CD4-positive, CD25-positive, alpha-beta regulatory T cell (primary cell): ENCODE measurements around the gene TREML1. TPM values are rescaled to one million over a fixed set of nuclear protein-coding genes. Genes with fewer than 3 reads are reported as not detected.
A peak's percentile ranks its signal among the peaks of the same experiment; 100 is the strongest.

Experiments used
- ATAC-seq, 2 donors: fragments of 150-1000 bp; cut with Tn5 transposase; one replicate each; pipeline ENCODE4 v1.10.0; 2021; ENCODE audit warnings: low read depth in 2 of 2, moderate number of reproducible peaks in 2 of 2, moderate library complexity in 1 of 2
- DNase-seq, 3 donors: peaks; one replicate each; pipeline versions ENCODE4 v3.0.0 to v3.0.0-alpha.2; 2012 to 2022; ENCODE audit warnings: mixed read lengths in 1 of 3
- H3K27ac ChIP-seq: one replicate; pipeline ENCODE4 v1.7.0; 2013; ENCODE audit warnings: mild to moderate bottlenecking, low read length; ENCODE audit not compliant: insufficient read depth, poor library complexity, severe bottlenecking
- H3K27me3 ChIP-seq: one replicate; pipeline ENCODE4 v1.7.0; 2013; ENCODE audit warnings: low read length; ENCODE audit not compliant: control insufficient read depth, insufficient read depth
- H3K36me3 ChIP-seq: one replicate; pipeline ENCODE4 v1.7.0; 2013; ENCODE audit warnings: mild to moderate bottlenecking, low read length, moderate library complexity; ENCODE audit not compliant: control insufficient read depth, insufficient read depth
- H3K4me1 ChIP-seq: 2 replicates; pipeline ENCODE4 v1.7.0; 2013; ENCODE audit warnings: mild to moderate bottlenecking, low read length; ENCODE audit not compliant: insufficient read depth, control insufficient read depth, poor library complexity, severe bottlenecking
- H3K4me3 ChIP-seq: one replicate; pipeline ENCODE4 v1.7.0; 2013; ENCODE audit warnings: low read depth, mild to moderate bottlenecking, low read length, moderate library complexity
- H3K9me3 ChIP-seq, 2 experiments: 1 replicate in 1 of 2; 2 replicates in 1 of 2; pipeline ENCODE4 v1.7.0; 2013; ENCODE audit warnings: low read length in 2 of 2, mild to moderate bottlenecking in 1 of 2, moderate library complexity in 1 of 2; ENCODE audit not compliant: control insufficient read depth in 2 of 2
- H3K27ac Mint-ChIP-seq, 3 donors: one replicate each; pipeline ENCODE4 v1.8.0; 2020 to 2022; ENCODE audit warnings: mild to moderate bottlenecking in 3 of 3, mixed read lengths in 3 of 3, moderate library complexity in 2 of 3
- H3K27me3 Mint-ChIP-seq: one replicate; pipeline ENCODE4 v1.8.0; 2022; ENCODE audit warnings: mild to moderate bottlenecking, mixed read lengths
- H3K36me3 Mint-ChIP-seq: one replicate; pipeline ENCODE4 v1.8.0; 2020; ENCODE audit warnings: mixed read lengths
- H3K4me1 Mint-ChIP-seq, 4 donors: one replicate each; pipeline ENCODE4 v1.8.0; 2020 to 2022; ENCODE audit warnings: mixed read lengths in 4 of 4, mild to moderate bottlenecking in 1 of 4
- H3K4me3 Mint-ChIP-seq, 4 donors: one replicate each; pipeline ENCODE4 v1.8.0; 2020 to 2022; ENCODE audit warnings: mild to moderate bottlenecking in 4 of 4, mixed read lengths in 4 of 4, moderate library complexity in 3 of 4
- H3K9me3 Mint-ChIP-seq, 7 donors: one replicate each; pipeline ENCODE4 v1.8.0; 2020 to 2022; ENCODE audit warnings: mixed read lengths in 7 of 7, mild to moderate bottlenecking in 3 of 7, moderate library complexity in 2 of 7
- polyA plus RNA-seq, 4 donors: library from polyadenylated mRNA; unstranded; fragments of 300-500 nt; fragmentation: Illumina TruSeq; gene quantifications; one replicate each; pipeline ENCODE4 v1.2.3, GENCODE V29; 2021
- total RNA-seq: library from RNA; stranded (reverse); gene quantifications from one replicate; pipeline ENCODE4 v1.2.3, GENCODE V29; 2022

The TREML1 gene
- total and polyA plus RNA-seq, 5 donors from 2014 or later = 4.8 TPM; not detected in 4

GRCh38 chr6:41177287-41177686 lies 23.1 kb upstream of the TREML1 start:
- Mint-ChIP-seq H3K4me3 (no peak overlapping the region), H3K9me3 (no peaks in the 10 kb centered on the region)

GRCh38 chr6:41176189-41176588 lies 22.0 kb upstream of the TREML1 start:
- Histone ChIP-seq H3K4me1 (no peaks in the 10 kb centered on the region), H3K36me3 (no peaks in the 10 kb centered on the region), H3K27ac (no peak overlapping the region), H3K27me3 (peaks cover 4% of the 10 kb centered on the region), H3K9me3 (no peaks in the 10 kb centered on the region), H3K4me3 (no peak overlapping the region)
- Mint-ChIP-seq H3K27me3 (peaks cover 7% of the 10 kb centered on the region), H3K4me1 (peaks cover 0 to 2% (median 0%) of the 10 kb centered on the region in 4 donors), H3K27ac (no peak overlapping the region), H3K4me3 (no peak overlapping the region), H3K9me3 (no peaks in the 10 kb centered on the region), H3K36me3 (no peaks in the 10 kb centered on the region)
- DNase-seq = no peak
- no peak for ATAC-seq

More at GRCh38 chr6:41177287-41177686, 23.1 kb upstream of the TREML1 start:
- no peak overlapping the region for H3K27ac Mint-ChIP-seq
- peaks cover 7% of the 10 kb centered on the region for H3K27me3 Mint-ChIP-seq
- Histone ChIP-seq H3K27me3 (peaks cover 4% of the 10 kb centered on the region), H3K4me3 (no peak overlapping the region), H3K9me3 (no peaks in the 10 kb centered on the region), H3K27ac (no peak overlapping the region), H3K36me3 (no peaks in the 10 kb centered on the region), H3K4me1 (peaks cover 5% of the 10 kb centered on the region)
- peaks cover 4 to 13% (median 5%) of the 10 kb centered on the region in 4 donors for H3K4me1 Mint-ChIP-seq
- H3K36me3 Mint-ChIP-seq = no peaks in the 10 kb centered on the region
- ATAC-seq (no peak), DNase-seq (no peak)

GRCh38 chr6:41175084-41175483 lies 20.9 kb upstream of the TREML1 start:
- ATAC-seq (no peak), DNase-seq (no peak)
- peaks cover 4% of the 10 kb centered on the region for H3K27me3 ChIP-seq
- Mint-ChIP-seq H3K4me3 (no peak overlapping the region), H3K27me3 (peaks cover 7% of the 10 kb centered on the region), H3K36me3 (no peaks in the 10 kb centered on the region), H3K27ac (no peak overlapping the region), H3K9me3 (no peaks in the 10 kb centered on the region), H3K4me1 (peaks cover 0 to 4% (median 0%) of the 10 kb centered on the region in 4 donors)
- H3K27ac ChIP-seq = no peak overlapping the region
- H3K9me3 ChIP-seq = no peaks in the 10 kb centered on the region
- H3K4me1 ChIP-seq = no peaks in the 10 kb centered on the region
- no peak overlapping the region for H3K4me3 ChIP-seq
- no peaks in the 10 kb centered on the region for H3K36me3 ChIP-seq

GRCh38 chr6:41174610-41175009 lies 20.5 kb upstream of the TREML1 start:
- DNase-seq = no peak
- Mint-ChIP-seq H3K27me3 (peaks cover 7% of the 10 kb centered on the region), H3K27ac (peak overlapping the region in 1 of 3 donors; percentile 24), H3K4me1 (peaks cover 0 to 4% (median 0%) of the 10 kb centered on the region in 4 donors), H3K9me3 (no peaks in the 10 kb centered on the region), H3K36me3 (no peaks in the 10 kb centered on the region), H3K4me3 (no peak overlapping the region)
- Histone ChIP-seq H3K4me3 (no peak overlapping the region), H3K36me3 (no peaks in the 10 kb centered on the region), H3K4me1 (no peaks in the 10 kb centered on the region), H3K27me3 (peaks cover 4% of the 10 kb centered on the region), H3K9me3 (no peaks in the 10 kb centered on the region), H3K27ac (no peak overlapping the region)
- no peak for ATAC-seq

GRCh38 chr6:41171908-41172307 lies 17.8 kb upstream of the TREML1 start:
- Histone ChIP-seq H3K9me3 (no peaks in the 10 kb centered on the region), H3K27ac (no peak overlapping the region), H3K4me3 (no peak overlapping the region), H3K4me1 (no peaks in the 10 kb centered on the region), H3K27me3 (peaks cover 4% of the 10 kb centered on the region), H3K36me3 (no peaks in the 10 kb centered on the region)
- Mint-ChIP-seq H3K27me3 (peaks cover 5% of the 10 kb centered on the region), H3K9me3 (peaks cover 0 to 1% (median 0%) of the 10 kb centered on the region in 7 donors), H3K4me1 (peaks cover 0 to 4% (median 0%) of the 10 kb centered on the region in 4 donors), H3K27ac (no peak overlapping the region), H3K36me3 (no peaks in the 10 kb centered on the region), H3K4me3 (no peak overlapping the region)
- no peak for ATAC-seq
- DNase-seq = no peak

GRCh38 chr6:41170547-41171160 lies 16.5 kb upstream of the TREML1 start:
- Mint-ChIP-seq H3K27ac (peak overlapping the region in 1 of 3 donors; percentile 50), H3K4me1 (peaks cover 0 to 4% (median 0%) of the 10 kb centered on the region in 4 donors), H3K27me3 (peaks cover 5% of the 10 kb centered on the region), H3K4me3 (no peak overlapping the region), H3K36me3 (no peaks in the 10 kb centered on the region), H3K9me3 (peaks cover 0 to 1% (median 0%) of the 10 kb centered on the region in 7 donors)
- ATAC-seq (no peak), DNase-seq (no peak)
- H3K4me3 ChIP-seq = no peak overlapping the region
- H3K9me3 ChIP-seq = no peaks in the 10 kb centered on the region
- no peak overlapping the region for H3K27ac ChIP-seq
- peaks cover under 1% of the 10 kb centered on the region for H3K27me3 ChIP-seq
- no peaks in the 10 kb centered on the region for H3K4me1 ChIP-seq
- no peaks in the 10 kb centered on the region for H3K36me3 ChIP-seq

- peaks cover 0 to 1% (median 0%) of the 10 kb centered on the region in 7 donors for H3K9me3 Mint-ChIP-seq
These were observed 13.2 kb upstream of the TREML1 start for GRCh38 chr6:41167173-41167963.

More at GRCh38 chr6:41167173-41167963, 13.2 kb upstream of the TREML1 start:
- Histone ChIP-seq H3K27ac (no peak overlapping the region), H3K4me1 (no peaks in the 10 kb centered on the region), H3K9me3 (no peaks in the 10 kb centered on the region), H3K4me3 (no peak overlapping the region), H3K27me3 (no peaks in the 10 kb centered on the region), H3K36me3 (no peaks in the 10 kb centered on the region)
- Mint-ChIP-seq H3K36me3 (no peaks in the 10 kb centered on the region), H3K4me3 (no peak overlapping the region), H3K27me3 (peaks cover 5% of the 10 kb centered on the region), H3K4me1 (peaks cover 0 to 4% (median 0%) of the 10 kb centered on the region in 4 donors), H3K27ac (no peak overlapping the region)
- ATAC-seq (no peak), DNase-seq (no peak)
